Endothelial cell of umbilical vein (primary cell): ENCODE data around the gene RAX. TPM values are rescaled to one million over a fixed set of nuclear protein-coding genes. Genes with fewer than 3 reads are reported as not detected.
"Not testable (repeated sequence)": the region's sequence is repeated elsewhere in the genome, so short reads cannot be mapped to it uniquely, and the experiment has no call there.

Source experiments
- BruUV-seq: library from RNA; stranded (reverse); fragments of 400-500 nt; replicated peaks from 2 replicates; lab custom pipeline; 2021; lab: Mats Ljungman, UMichigan
- CTCF ChIA-PET: fragments of 300-600, 350-600 bp; sonication (Branson Sonifier 250); formaldehyde crosslinking; loops from one replicate; lab custom pipeline; 2021; ENCODE audit warnings: antibody characterized with exemption, inconsistent platforms; lab: Charles Lee
- POLR2A ChIA-PET: fragments of 300-600, 350-600 bp; sonication (Branson Sonifier 250); formaldehyde crosslinking; loops from one replicate; lab custom pipeline; 2021; ENCODE audit warnings: antibody characterized with exemption, inconsistent platforms; lab: Charles Lee
- DNase-seq: peaks from one replicate; pipeline ENCODE4 v3.0.0-alpha.2; 2011; ENCODE audit warnings: low read depth, low spot score
- FAIRE-seq: peaks from 2 replicates; lab custom pipeline; 2011; peaks lifted over from hg19 to GRCh38; lab: Jason Lieb, UNC
- H2AFZ ChIP-seq: 2 replicates; pipeline ENCODE4 v1.6.0; 2012; ENCODE audit warnings: low read depth, low read length, control low read depth, inconsistent platforms
- H3K27ac ChIP-seq: 2 replicates; pipeline ENCODE4 v1.5.1; 2011; ENCODE audit warnings: low read depth, mild to moderate bottlenecking, control low read depth, low read length, moderate library complexity; ENCODE audit not compliant: insufficient read depth
- H3K27me3 ChIP-seq, 2 experiments: 2 replicates each; pipeline versions ENCODE4 v1.6.0 to v1.6.1; 2011; ENCODE audit warnings: low read length in 2 of 2, mixed read lengths in 1 of 2; ENCODE audit not compliant: control insufficient read depth in 2 of 2, insufficient read depth in 2 of 2
- H3K36me3 ChIP-seq, 2 experiments: 2 replicates in 1 of 2; 3 replicates in 1 of 2; pipeline ENCODE4 v1.5.1; 2011; ENCODE audit warnings: low read length in 2 of 2, mild to moderate bottlenecking in 1 of 2, moderate library complexity in 1 of 2; ENCODE audit not compliant: control insufficient read depth in 2 of 2, insufficient read depth in 2 of 2; ENCODE audit errors: extremely low read depth in 1 of 2
- H3K4me1 ChIP-seq: 3 replicates; pipeline ENCODE4 v1.5.1; 2011; ENCODE audit warnings: mild to moderate bottlenecking, low read length; ENCODE audit not compliant: control insufficient read depth, insufficient read depth; ENCODE audit errors: extremely low read depth
- H3K4me2 ChIP-seq: 2 replicates; pipeline ENCODE4 v1.6.1; 2011; ENCODE audit warnings: low read length, control low read depth, mixed read lengths; ENCODE audit not compliant: insufficient read depth
- H3K4me3 ChIP-seq, 3 experiments: fragments of 200-600 bp in 1 of 3; sonication (generic), shearing (Covaris generic) in 1 of 3; replicated peaks in 1 of 3; 2 replicates each; pipeline ENCODE4 v1.5.1; 2011 to 2016; ENCODE audit warnings: control low read depth in 3 of 3, low read length in 3 of 3, mild to moderate bottlenecking in 2 of 3, inconsistent platforms in 1 of 3, low read depth in 1 of 3, moderate library complexity in 1 of 3; ENCODE audit not compliant: insufficient read depth in 1 of 3
- H3K79me2 ChIP-seq: 2 replicates; pipeline ENCODE4 v1.6.0; 2012; ENCODE audit warnings: low read length, inconsistent platforms; ENCODE audit not compliant: control insufficient read depth, insufficient read depth
- H3K9ac ChIP-seq: replicated peaks from 2 replicates; pipeline ENCODE3; 2011; ENCODE audit warnings: low read length, control low read depth; ENCODE audit not compliant: insufficient read depth; ENCODE audit errors: extremely low read depth
- H3K9me1 ChIP-seq: replicated peaks from 3 replicates; pipeline ENCODE4 v1.6.0; 2011; ENCODE audit warnings: mild to moderate bottlenecking, low read length; ENCODE audit not compliant: control insufficient read depth, insufficient read depth; ENCODE audit errors: extremely low read depth
- H3K9me3 ChIP-seq: replicated peaks from 2 replicates; pipeline ENCODE4 v1.5.1; 2012; ENCODE audit warnings: low read length, inconsistent platforms; ENCODE audit not compliant: control insufficient read depth, insufficient read depth
- H4K20me1 ChIP-seq: replicated peaks from 2 replicates; pipeline ENCODE3; 2011; ENCODE audit warnings: mild to moderate bottlenecking, low read length; ENCODE audit not compliant: control insufficient read depth, insufficient read depth; ENCODE audit errors: extremely low read depth
- CTCF ChIP-seq, 2 donors: IDR thresholded peaks; 1 replicate in 1 of 2; 2 replicates in 1 of 2; pipeline ENCODE4 v1.5.1; 2011; ENCODE audit warnings: low read length in 2 of 2, mild to moderate bottlenecking in 2 of 2, moderate library complexity in 2 of 2, control low read depth in 1 of 2, inconsistent platforms in 1 of 2, low read depth in 1 of 2; ENCODE audit not compliant: insufficient read depth in 1 of 2; ENCODE audit errors: extremely low read depth in 1 of 2
- EZH2 ChIP-seq: IDR thresholded peaks from 2 replicates; pipeline ENCODE4 v1.6.1; 2012; ENCODE audit warnings: borderline replicate concordance, low read depth, mild to moderate bottlenecking, moderate library complexity, low read length, inconsistent platforms; ENCODE audit not compliant: severe bottlenecking
- FOS ChIP-seq: IDR thresholded peaks from 2 replicates; pipeline ENCODE4 v1.6.1; 2011; ENCODE audit warnings: mild to moderate bottlenecking, low read length, moderate library complexity, borderline replicate concordance; ENCODE audit not compliant: insufficient read depth
- GATA2 ChIP-seq: IDR thresholded peaks from 2 replicates; pipeline ENCODE4 v1.7.0; 2011; ENCODE audit warnings: low read depth, mild to moderate bottlenecking, moderate library complexity, mixed read lengths, low read length; ENCODE audit not compliant: insufficient read length, insufficient read depth
- JUN ChIP-seq: IDR thresholded peaks from 2 replicates; pipeline ENCODE4 v1.6.1; 2011; ENCODE audit warnings: borderline replicate concordance, low read depth; ENCODE audit not compliant: insufficient read length, insufficient read depth
- MAX ChIP-seq: IDR thresholded peaks from 2 replicates; pipeline ENCODE4 v1.6.1; 2011; ENCODE audit not compliant: insufficient read depth, insufficient read length
- MYC ChIP-seq: IDR thresholded peaks from one replicate; pipeline ENCODE4 v1.6.1; 2011; ENCODE audit warnings: mild to moderate bottlenecking, low read depth, low read length
- POLR2A ChIP-seq: IDR thresholded peaks from 2 replicates; pipeline ENCODE4 v1.6.1; 2012; ENCODE audit warnings: low read depth, mild to moderate bottlenecking, control low read depth, low read length
- POLR2AphosphoS5 ChIP-seq: IDR thresholded peaks from 2 replicates; pipeline ENCODE4 v1.6.1; 2012; ENCODE audit warnings: low read depth, mild to moderate bottlenecking, control low read depth, low read length, moderate library complexity; ENCODE audit not compliant: insufficient read depth
- dilution Hi-C: fragments of 300-500 bp; cut with MboI; formaldehyde crosslinking; loops from one replicate; pipeline ENCODE4 v1.15.0; 2019; ENCODE audit warnings: low sequenced_read_pairs; ENCODE audit not compliant: extremely low pct_ligation_motif_present
- intact Hi-C: fragments of 100-400 bp; cut with micrococcal nuclease; formaldehyde crosslinking; loops from one replicate; pipeline ENCODE4 v1.10.0; 2022
- polyA plus RNA-seq, 4 experiments: library from polyadenylated mRNA; depleted of rRNA in 3 of 4; stranded (reverse) in 3 of 4; unstranded in 1 of 4; fragments of >200 nt; gene quantifications; 2 replicates each; pipeline versions ENCODE4 v1.2.1 to v1.2.3, GENCODE V29; 2011 to 2012; ENCODE audit warnings: missing spikeins in 1 of 4
- total RNA-seq: library from RNA; stranded (reverse); gene quantifications from 2 replicates; pipeline ENCODE4 v1.2.3, GENCODE V29; 2021

RAX gene
- total and polyA plus RNA-seq, 2 donors (not counting 3 experiments of a cell fraction or from before 2014, with no cell fraction given), result not detected

- H3K4me2 ChIP-seq, H3K4me1 ChIP-seq, intact Hi-C loops, H3K27ac ChIP-seq, POLR2A ChIA-PET, H3K9me3 ChIP-seq, H4K20me1 ChIP-seq, BruUV-seq, dilution Hi-C loops, H3K9me1 ChIP-seq, FAIRE-seq, H3K79me2 ChIP-seq, H3K27me3 ChIP-seq, H3K9ac ChIP-seq, CTCF ChIA-PET, DNase-seq, H2AFZ ChIP-seq, H3K4me3 ChIP-seq, H3K36me3 ChIP-seq: not testable (repeated sequence)
These were observed 17.8 kb downstream of the RAX start for GRCh38 chr18:59255491-59255890.

- no peaks in the 10 kb centered on the region for H4K20me1 ChIP-seq
- H2AFZ ChIP-seq, result no peak overlapping the region
- H3K27me3 ChIP-seq, result peaks cover 5 to 16% of the 10 kb centered on the region in 2 experiments
- no peak overlapping the region for H3K4me2 ChIP-seq
- H3K36me3 ChIP-seq, result no peaks in the 10 kb centered on the region
- TF ChIP-seq MYC (no peak), CTCF (IDR thresholded peaks at IDR 0.05; ENCODE audit: extremely low read depth in 1 of 2, insufficient read depth in 1 of 2, low read depth in 1 of 2, low read length in 2 of 2) (peak; percentile 51 to 70), MAX (no peak), EZH2 (no peak), FOS (no peak), POLR2A (no peak), GATA2 (no peak), JUN (no peak), POLR2AphosphoS5 (no peak)
- H3K9me3 ChIP-seq, result no peaks in the 10 kb centered on the region
- dilution Hi-C loops (no loop called here), intact Hi-C loops (loop anchor here (1.0 to 2.0 kb wide), 2 partner anchors 59 to 154 kb away; no protein-coding TSS in a partner anchor)
- peak; percentile 86 for FAIRE-seq
- H3K9ac ChIP-seq, result no peak overlapping the region
- H3K9me1 ChIP-seq, result no peaks in the 10 kb centered on the region
- no peaks in the 10 kb centered on the region for H3K79me2 ChIP-seq
- H3K4me3 ChIP-seq, result no peak overlapping the region
- CTCF ChIA-PET, result interaction anchor here (0.6 to 5.2 kb wide), 26 partner anchors 9 to 1300 kb away, joined by 3 to 244 read pairs (median 5); partner anchors contain the start of genes LMAN1 and RAX
- H3K27ac ChIP-seq, result no peak overlapping the region
- no TSS peak for BruUV-seq
- peak; percentile 69 for DNase-seq
- no peaks in the 10 kb centered on the region for H3K4me1 ChIP-seq
- POLR2A ChIA-PET, result interaction anchor here (0.6 kb wide), 1 partner anchor 9 kb away, joined by 5 read pairs; no protein-coding TSS in a partner anchor
These were observed 24.0 kb downstream of the RAX start for GRCh38 chr18:59249199-59249774.
